Stimulated activated naive CD4-positive, alpha-beta T cell treated with Interleukin-2 at 50 U/mL for 16 hours (primary cell): ENCODE results near the gene BTBD8.

Experiments
- DNase-seq: peaks from one replicate; lab custom pipeline; 2025; lab: John Stamatoyannopoulos, UW

The BTBD8 gene

DNA sequence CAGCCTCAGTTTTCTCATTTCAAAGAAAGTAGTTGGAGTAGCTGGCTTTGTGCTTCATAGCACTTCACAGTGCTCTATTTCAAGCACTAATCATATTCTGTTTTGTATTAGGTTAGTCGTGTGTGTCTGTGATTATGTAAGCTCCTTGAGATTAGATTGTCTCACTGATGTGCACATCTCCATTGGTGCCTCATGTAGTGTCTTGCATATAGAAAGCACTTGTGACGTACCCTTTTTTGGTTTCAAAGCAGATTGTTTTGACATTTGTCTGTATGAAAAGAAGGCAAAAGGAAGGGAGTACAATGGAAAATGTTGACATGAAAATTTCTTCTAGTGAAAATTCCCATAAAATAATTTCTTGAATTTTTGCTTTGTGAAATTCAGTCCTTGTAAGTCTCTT lies 13.9 kb downstream of the BTBD8 start:
- no peak for DNase-seq

DNA sequence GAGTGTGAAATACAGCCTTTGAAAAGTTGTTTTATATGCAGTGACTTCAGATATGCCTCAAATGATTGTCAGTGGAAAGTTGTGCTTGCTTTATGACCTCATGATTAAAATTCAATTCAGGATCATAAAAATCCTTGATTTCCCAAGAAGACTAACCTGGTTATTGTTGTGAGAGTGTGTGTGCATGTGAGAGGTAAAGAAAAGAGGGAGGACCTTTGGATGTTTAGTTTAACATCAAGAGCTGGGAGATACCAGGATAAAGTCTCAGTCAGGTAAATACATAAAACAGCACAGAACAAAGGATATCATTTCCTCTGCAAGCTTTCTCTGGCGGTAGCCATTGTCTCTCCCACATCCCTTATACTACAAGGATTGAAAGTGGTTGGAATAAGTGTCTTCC lies 14.4 kb downstream of the BTBD8 start:
- no peak for DNase-seq

DNA sequence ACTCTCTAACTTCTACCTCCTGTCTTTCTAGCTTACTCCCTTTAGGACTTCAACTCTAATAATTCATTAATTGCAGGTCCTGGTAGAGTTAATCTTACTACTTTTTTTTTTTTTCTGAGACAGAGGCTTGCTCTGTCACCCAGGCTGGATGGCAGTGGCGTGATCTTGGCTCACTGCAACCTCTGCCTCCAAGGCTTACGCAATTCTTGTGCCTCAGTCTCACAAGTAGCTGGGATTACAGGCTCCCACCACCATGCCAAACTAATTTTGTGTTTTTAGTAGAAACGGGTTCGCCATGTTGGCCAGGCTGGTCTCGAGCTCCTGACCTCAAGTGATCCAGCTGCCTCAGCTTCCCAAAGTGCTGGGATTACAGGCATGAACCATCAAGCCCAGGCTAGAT lies 15.7 kb downstream of the BTBD8 start:
- no peak for DNase-seq

DNA sequence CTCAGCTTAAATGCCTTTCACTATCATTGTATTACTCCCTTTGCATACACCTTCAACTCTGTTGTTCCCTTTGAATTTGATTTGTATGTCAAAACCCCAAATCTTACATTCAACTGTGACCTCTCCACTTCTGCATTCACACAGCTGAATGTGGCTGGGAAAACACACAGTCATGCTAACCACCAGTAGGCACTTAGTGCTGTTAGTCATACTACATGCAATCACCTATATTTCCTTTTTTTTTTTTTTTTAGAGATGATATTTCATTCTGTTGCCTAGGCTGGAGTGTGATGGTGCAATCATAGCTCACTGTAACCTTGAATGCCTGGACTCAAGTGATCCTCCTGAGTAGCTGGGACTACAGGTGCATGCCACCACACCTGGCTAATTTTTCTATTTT lies 16.2 kb downstream of the BTBD8 start:
- DNase-seq, result no peak

DNA sequence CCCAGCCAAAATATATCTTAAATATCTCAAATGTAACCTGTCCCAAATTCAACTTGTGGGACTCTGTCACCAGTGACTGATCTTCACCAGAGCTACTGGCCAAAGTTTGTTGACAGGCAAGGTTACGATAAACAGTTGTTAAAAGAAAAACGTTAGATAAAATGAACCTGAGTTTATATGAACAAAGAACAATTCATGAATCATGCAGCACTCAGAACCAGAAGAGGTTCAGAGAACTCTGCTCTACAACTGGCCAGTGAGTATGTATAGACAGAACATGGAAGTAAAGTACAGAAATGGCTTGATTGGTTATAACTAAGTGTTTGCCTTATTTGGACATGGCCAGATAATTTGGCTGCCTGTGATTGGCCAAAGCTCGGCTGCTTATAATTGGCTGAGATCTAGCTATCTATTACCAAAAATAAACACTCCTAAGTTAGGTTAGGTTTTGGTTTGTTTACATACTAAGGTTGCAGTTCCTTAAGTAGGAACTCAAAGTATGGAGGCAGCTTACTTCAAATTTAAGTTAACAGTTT lies 25.5 kb downstream of the BTBD8 start:
- no peak for DNase-seq

DNA sequence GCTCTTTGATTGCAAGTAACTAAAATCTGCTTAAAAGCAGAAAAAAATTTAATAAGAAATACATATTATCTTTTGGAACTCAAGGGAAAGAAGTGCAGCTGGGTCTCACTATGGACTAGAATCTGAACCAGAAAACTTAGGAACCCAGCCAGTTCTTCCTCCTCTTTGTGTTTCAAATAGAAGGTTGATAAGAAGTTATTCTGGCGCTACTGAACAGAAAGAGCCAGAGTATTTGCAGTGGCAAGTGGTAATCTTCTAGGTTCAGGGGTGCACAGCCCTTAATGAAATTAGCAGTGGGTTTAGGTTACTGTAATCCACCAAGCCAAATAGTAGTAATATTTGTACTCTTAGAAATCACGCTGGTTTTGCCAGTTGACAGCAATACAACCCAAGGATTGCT lies 28.5 kb downstream of the BTBD8 start:
- DNase-seq, result no peak

DNA sequence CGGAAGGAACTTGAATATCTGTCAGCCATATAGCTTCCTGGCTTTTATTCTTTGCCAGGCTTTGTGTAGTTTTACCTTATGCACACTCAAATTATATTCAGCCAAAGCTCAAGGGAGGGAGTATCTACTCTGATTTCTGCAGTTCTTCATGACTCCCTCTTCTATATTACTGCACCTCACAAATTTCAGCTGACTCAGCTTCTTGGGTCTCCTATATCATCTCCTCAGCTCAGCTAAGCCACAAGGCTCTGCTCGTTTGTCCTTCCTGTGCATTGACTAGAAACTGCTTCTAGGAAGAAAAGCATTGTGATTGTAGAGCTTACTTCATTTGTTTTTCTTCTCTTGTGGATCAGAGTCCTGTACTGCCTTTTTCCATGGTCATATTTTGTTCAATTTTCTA lies 37.4 kb downstream of the BTBD8 start:
- DNase-seq, result no peak

DNA sequence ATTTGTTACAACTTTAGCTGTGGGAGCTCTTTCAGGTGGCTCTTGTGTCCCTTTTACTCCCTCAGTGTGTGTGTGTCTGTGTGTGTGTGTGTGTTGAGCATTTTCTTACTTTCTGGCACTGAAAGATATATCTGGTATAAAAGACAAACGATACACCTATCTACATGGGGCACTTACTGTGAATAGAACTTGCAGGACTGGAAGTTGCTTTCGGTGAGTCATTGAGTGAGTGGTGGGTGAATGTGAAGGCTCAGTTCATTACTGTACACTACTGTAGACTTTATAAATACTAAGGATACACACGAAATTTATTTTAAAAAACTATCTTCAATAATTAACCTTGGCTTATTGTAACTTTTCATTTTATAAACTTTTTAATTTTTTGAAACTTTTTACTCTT lies 38.7 kb downstream of the BTBD8 start:
- DNase-seq, result no peak

DNA sequence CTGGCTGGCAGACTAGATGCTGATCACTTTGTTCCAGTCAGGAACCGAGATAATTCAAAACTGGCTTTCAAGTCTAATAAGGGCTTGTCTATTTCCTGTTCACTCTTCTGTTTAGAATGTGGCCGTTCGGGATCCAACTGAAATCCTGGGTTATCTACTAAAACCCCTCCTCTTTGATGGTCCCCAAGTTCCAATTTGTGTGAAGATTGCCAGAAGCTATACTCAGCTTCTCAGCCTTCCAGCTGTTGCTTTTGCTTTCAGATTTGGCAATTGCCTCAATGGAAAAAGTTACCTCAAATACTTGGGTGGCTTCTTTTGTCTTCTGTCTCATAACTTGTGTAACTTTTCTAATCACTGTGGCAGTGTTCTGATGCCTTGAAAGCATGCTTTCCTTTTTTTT lies 43.7 kb downstream of the BTBD8 start:
- DNase-seq, result no peak

DNA sequence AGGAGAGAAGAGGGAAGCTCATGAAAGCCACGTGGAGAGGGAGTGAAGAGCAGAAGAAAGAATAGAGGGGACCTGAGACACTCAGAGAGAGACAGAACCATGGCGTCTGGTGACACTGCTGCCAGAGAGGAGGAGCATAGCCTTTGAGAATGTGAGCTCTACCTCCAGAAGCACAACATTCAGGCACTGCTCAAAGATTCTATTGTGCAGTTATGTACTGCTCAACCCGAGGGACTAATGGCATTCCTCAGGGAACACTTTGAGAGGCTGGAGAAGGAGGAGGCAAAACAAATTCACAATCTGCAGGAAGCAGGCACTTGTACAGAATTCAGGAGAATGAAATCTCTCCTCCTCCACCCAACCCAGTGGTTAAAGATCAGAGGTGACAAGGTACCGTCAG lies 45.1 kb downstream of the BTBD8 start:
- DNase-seq, result no peak

DNA sequence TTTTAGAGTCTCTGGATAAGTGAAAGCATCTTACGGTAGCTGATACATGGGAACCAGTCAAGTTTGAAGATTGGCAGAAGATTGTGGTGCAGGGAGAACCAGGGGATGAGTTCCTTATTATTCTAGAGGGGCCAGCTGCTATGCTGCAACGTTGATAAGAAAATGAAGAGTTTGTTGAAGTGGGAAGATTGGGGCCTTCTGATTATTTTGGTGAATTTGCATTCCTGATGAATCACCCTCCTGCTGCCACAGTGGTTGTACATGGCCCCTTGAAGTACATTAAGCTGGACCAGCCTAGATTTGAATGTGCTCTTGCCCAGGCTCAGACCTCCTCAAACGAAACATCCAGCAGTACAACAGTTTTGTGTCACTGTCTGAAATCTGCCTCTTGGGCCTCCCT lies 45.9 kb downstream of the BTBD8 start:
- DNase-seq, result no peak

DNA sequence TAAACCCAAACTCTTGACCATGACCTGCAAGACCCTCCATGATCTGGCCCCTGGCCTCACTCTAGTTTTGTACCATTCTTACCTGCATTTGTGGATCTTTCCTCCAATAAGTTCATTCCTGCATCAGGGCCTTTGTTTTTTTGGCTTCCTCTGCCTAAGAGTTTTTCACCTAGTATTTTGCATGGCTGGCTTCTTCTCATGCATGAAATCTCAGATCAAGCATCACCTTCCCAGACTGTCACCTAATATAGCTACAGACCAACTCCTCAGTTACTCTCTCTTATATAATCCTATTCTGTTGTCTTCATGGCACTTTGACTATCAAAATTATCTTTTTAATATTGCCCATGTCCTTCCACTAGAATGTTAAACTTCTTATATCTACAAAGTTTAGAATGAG lies 54.2 kb downstream of the BTBD8 start:
- no peak for DNase-seq

DNA sequence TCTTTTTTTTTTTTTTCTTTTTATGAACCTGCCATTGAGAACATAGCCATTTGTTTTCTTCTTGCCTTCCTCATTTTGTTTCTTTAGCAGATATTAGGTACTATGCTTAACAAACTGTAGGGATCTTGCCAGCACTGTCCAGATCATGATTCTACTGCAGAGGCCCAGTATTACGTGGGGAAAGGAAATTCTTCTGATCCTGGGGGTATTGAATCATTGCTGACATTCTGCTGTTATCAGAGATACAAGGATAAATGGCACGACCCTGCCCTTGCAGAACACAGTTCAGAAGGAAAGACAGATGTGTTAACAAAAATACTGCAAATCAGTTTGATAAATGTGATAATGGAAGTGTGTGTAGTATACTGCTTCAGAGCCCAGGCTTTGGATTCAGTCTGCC lies 56.2 kb downstream of the BTBD8 start:
- DNase-seq, result no peak

DNA sequence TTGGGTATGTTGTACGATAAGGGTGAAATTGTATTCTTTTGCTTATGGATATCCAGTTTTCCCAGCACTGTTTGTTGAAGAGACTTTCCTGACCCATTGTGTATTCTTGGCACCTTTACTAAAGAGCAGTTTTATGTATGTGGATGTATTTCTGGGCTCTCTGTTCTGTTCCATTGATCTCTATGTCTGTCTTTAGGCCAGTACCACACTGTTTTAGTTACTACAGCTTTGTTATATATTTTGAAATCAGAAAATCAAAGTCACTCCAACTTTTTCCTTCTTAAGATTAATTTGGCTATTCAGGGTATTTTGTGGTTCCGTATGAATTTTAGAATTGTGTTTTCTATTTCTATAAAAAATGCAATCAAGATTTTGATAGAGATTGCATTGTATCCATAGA lies 74.8 kb downstream of the BTBD8 start:
- no peak for DNase-seq

DNA sequence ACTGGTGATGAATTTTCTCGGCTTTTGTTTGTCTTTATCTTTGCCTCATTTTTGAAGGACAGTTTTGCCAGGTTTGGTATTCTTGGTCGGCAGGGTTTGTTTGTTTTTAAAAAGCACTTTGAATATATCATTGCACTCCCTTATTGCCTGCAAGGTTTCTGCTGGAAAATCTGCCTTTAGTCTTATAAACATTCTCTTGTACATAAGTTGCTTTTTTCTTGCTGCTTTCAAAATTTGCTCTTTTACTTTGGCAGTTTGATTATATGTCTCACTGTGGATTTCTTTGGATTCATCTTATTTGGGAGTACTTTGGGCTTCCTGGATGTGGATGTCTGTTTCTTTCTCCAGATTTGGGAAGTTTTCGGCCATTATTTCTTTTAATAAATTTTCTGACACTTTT lies 79.4 kb downstream of the BTBD8 start:
- DNase-seq, result no peak

DNA sequence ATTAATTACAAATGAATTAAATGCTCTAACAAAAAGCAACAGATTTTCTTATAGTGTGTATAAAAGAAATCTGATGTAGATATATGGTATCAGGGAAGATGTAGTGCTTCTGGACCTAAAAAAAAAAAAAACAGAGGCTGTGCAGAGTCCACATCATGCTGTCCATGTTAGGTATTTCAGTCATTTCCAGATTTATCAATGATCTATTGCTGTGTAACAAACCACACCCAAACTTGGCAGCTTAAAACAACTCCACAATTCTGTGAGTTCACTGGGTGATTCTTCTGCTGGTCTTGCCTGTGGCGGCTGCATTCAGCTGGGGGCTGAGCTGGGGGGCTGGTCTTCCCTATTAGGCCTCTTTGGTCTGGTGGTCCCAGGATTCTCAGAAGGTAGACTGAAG lies 85.2 kb downstream of the BTBD8 start:
- no peak for DNase-seq

DNA sequence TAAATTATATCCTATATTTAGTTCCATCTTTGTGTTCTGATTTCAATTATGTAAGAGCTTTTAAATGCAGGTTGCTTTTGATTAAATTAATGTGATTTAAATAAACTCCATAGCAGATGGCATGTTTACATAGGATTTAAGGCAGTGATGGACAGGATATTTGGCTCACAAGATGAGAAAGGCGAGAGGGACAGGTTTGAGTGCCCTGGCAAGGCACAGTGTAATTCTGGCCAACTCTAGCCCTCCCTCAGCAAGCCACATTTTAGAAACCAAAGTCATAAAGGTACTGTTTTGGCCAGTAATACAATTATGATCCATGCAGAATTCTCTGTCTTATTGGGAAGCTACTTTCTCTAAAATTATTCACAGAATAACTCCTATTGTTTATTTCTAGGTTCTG lies 87.0 kb downstream of the BTBD8 start:
- no peak for DNase-seq

DNA sequence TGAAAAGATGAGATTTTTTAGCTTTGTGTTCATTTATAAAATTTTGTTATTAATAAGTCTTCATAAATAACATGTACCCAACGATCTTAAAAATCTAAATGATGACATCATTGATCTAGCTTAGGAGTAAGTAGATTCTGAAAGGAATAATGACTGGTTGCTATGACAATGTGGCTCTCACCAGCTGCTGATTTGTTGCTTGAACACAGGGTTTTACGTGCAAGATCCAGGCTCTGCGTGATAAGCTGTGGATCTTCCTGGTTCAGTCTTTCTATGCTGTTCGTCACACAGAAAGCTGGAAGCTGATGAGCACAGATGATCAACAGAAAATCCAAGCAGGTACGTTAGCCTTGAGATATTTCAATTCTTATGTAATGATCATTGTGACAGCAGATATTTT lies 88.5 kb downstream of the BTBD8 start:
- DNase-seq, result no peak

DNA sequence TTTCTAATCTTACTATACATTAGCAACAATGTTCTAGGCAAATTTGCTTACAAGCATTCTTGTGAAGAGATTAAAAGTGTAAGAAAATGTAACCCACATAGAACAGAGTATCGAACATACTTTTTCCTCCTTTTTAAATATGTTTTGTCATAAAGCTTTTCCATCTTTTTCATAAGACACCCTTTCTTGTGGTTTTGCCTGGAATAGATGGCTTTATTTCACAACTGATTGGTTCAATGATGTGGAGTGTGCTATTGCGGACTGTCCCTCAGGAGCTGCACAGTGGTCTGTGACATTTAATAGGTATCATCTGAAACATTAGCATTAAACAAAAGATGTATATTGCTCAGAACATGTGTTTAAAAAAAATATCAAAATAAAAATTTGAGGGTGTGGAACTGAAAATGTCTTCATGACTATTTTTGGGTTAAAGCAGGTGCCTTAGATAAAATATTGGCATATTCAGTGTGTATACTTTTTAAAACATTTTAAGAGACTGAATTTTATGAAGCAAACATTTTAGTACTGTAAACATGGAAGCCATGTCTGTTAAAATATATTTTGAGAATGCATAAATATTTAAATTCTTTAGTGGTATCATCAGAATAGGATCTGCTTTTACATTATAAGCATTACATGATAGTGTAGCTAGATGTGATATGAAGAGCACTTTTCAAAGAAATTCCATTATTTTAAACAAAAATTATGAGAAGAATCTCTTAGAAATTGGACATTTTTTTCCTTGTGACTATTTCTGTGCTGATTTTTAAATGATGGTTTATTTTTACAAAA lies 89.3 kb downstream of the BTBD8 start:
- no peak for DNase-seq

DNA sequence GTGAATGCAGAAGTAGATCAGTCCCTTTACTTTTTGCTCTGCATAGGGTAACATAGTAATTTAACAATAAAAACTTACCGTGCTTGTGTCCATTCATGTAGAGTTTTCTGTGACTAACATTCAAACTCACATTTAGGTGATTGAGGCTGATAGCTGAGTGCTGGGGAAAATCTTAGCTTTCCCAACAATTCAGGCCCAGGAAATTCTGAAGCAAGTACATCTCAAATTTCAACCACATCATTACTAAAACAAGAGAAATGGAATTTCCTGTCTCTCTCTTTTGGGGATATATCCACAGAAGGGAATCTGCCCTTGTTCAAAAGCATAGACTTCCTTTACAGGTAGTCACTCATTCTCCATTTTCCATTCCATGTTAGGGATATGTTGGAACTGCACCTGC lies 104.5 kb downstream of the BTBD8 start:
- no peak for DNase-seq

DNA sequence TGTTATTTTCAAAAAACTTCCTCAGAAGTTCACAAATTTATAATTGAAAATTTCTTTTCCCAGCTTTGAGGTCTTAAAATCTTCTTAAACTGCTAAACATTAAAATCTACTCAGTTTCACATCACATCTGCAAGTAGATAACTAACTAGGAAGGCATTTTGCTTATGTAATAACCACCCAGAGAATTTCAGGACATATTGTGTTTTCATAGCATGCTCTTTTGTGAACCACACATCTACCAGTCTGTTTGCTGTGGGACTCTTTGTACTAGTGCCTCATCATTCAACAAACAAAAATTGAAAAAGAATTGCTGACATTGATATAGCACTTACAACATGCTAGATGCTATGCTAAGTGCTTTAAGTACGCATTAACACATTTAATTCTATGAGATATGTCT lies 105.9 kb downstream of the BTBD8 start:
- DNase-seq, result no peak

DNA sequence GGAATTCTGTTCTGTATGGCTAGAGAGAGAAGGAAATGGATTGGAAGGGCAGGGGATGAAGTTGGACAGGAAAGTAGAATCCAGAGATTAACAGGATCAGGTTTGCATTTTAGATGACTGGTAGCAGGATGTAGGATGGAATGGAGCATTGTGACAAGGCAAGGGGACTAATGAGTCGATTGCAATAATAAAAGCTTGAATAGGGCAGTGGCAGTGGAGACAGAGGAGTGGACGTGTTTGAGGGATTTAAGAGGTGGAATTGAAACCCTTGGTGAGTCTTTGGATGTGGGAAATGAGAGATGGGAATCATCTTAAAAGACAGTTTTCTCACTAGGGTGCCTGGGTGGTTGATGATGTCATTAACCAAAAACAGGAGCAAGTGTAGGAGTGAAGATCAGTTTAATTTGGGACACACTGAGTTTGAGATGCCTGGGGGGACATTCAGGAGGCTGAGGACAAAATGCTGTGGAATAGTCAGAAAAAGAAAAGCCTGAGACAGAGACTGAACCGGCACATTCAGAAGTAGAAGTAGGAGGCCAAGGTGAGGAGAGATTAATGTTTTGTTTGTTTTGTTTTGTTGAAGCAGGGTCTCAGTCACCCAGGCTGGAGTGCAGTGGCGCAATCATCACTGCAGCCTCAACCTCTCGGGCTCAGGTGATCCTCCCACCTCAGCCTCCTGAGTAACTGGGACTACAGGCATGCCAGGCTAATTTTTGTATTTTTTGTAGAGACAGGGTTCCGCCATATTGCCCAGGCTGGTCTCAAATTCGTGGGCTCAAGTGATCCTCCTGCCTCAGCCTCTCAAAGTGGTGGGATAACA lies 108.5 kb downstream of the BTBD8 start:
- no peak for DNase-seq

DNA sequence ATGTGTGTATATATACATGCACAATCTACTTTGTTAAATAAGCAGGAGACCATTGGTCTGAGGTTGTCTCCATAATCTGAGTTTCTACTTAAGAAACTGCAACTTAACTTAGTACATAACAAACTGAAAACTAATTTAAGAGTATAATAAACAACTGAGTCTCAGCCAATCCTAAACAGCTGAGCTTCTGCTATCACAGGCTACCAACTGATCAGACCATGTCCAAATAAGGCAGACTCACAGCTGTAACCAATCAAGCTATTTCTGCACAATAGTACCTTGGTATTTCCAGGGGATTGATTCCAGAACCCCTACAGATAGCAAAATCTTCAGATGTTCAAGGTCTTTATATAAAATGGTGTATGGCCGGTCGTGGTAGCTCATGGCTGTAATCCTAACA lies 111.6 kb downstream of the BTBD8 start:
- DNase-seq, result no peak
